H9 (cell line): Measurements from ENCODE around the gene ZNF582. TPM values are rescaled to one million over a fixed set of nuclear protein-coding genes. Genes with fewer than 3 reads are reported as not detected.

Experiments
- DNase-seq: peaks from one replicate; pipeline ENCODE4 v3.0.0-alpha.2; 2017
- H2AFZ ChIP-seq: one replicate; pipeline ENCODE4 v1.6.1; 2013; ENCODE audit warnings: mild to moderate bottlenecking, low read length, control low read depth, moderate library complexity
- H2AK5ac ChIP-seq: 2 replicates; pipeline ENCODE4 v1.6.1; 2013; ENCODE audit warnings: low read length, control low read depth, mixed read lengths; ENCODE audit not compliant: insufficient read length
- H2BK120ac ChIP-seq: one replicate; pipeline ENCODE4 v1.6.1; 2013; ENCODE audit warnings: low read depth, mild to moderate bottlenecking, low read length, control low read depth, inconsistent platforms; ENCODE audit not compliant: poor library complexity, severe bottlenecking
- H2BK12ac ChIP-seq: 2 replicates; pipeline ENCODE4 v1.6.1; 2013; ENCODE audit warnings: low read length, control low read depth, mixed read lengths, low read depth; ENCODE audit not compliant: insufficient read length
- H2BK15ac ChIP-seq: 2 replicates; pipeline ENCODE4 v1.6.1; 2013; ENCODE audit warnings: low read depth, low read length, control low read depth
- H2BK20ac ChIP-seq: one replicate; pipeline ENCODE4 v1.6.1; 2013; ENCODE audit warnings: low read depth, mild to moderate bottlenecking, low read length, control low read depth, inconsistent platforms; ENCODE audit not compliant: poor library complexity, severe bottlenecking
- H2BK5ac ChIP-seq: 2 replicates; pipeline ENCODE4 v1.6.1; 2013; ENCODE audit warnings: low read length, control low read depth, mixed read lengths; ENCODE audit not compliant: insufficient read length
- H3K14ac ChIP-seq: 2 replicates; pipeline ENCODE4 v1.6.1; 2013; ENCODE audit warnings: low read length, control low read depth; ENCODE audit not compliant: insufficient read depth
- H3K18ac ChIP-seq: 2 replicates; pipeline ENCODE4 v1.6.1; 2013; ENCODE audit warnings: low read depth, mild to moderate bottlenecking, mixed read lengths, low read length, control low read depth; ENCODE audit not compliant: insufficient read length
- H3K23ac ChIP-seq: 2 replicates; pipeline ENCODE4 v1.6.1; 2013; ENCODE audit warnings: low read length, control low read depth, mixed read lengths, low read depth; ENCODE audit not compliant: insufficient read length
- H3K23me2 ChIP-seq: 2 replicates; pipeline ENCODE4 v1.6.1; 2013; ENCODE audit warnings: low read depth, mild to moderate bottlenecking, mixed read lengths, low read length, control low read depth; ENCODE audit not compliant: insufficient read length, poor library complexity, severe bottlenecking
- H3K27ac ChIP-seq: 2 replicates; pipeline ENCODE4 v1.5.1; 2013; ENCODE audit warnings: low read length, control low read depth, mixed read lengths, low read depth; ENCODE audit not compliant: insufficient read length
- H3K27me3 ChIP-seq: 2 replicates; pipeline ENCODE4 v1.6.1; 2013; ENCODE audit warnings: low read length, control low read depth, inconsistent platforms; ENCODE audit not compliant: insufficient read depth
- H3K4ac ChIP-seq: 2 replicates; pipeline ENCODE4 v1.6.1; 2013; ENCODE audit warnings: low read depth, mild to moderate bottlenecking, control low read depth, inconsistent platforms, low read length, moderate library complexity
- H3K4me1 ChIP-seq: 2 replicates; pipeline ENCODE4 v1.6.1; 2013; ENCODE audit warnings: low read length, control low read depth, inconsistent platforms; ENCODE audit not compliant: insufficient read depth
- H3K4me2 ChIP-seq: 2 replicates; pipeline ENCODE4 v1.6.1; 2013; ENCODE audit warnings: low read length, control low read depth, mixed read lengths; ENCODE audit not compliant: insufficient read length, insufficient read depth
- H3K56ac ChIP-seq: 2 replicates; pipeline ENCODE4 v1.6.1; 2013; ENCODE audit warnings: low read depth, mild to moderate bottlenecking, mixed read lengths, low read length, control low read depth; ENCODE audit not compliant: insufficient read length
- H3K79me1 ChIP-seq: 2 replicates; pipeline ENCODE4 v1.6.1; 2013; ENCODE audit warnings: low read depth, mild to moderate bottlenecking, moderate library complexity, low read length, control low read depth, inconsistent platforms; ENCODE audit not compliant: insufficient read depth, poor library complexity, severe bottlenecking
- H3K79me2 ChIP-seq: 2 replicates; pipeline ENCODE4 v1.6.1; 2013; ENCODE audit warnings: low read length, control low read depth, inconsistent platforms; ENCODE audit not compliant: insufficient read depth
- H3K9ac ChIP-seq: 2 replicates; pipeline ENCODE4 v1.6.1; 2013; ENCODE audit warnings: low read length, control low read depth, mixed read lengths; ENCODE audit not compliant: insufficient read length; ENCODE audit errors: extremely low read depth
- H3K9me3 ChIP-seq: one replicate; pipeline ENCODE4 v1.6.1; 2013; ENCODE audit warnings: low read depth, low read length, inconsistent platforms; ENCODE audit not compliant: control insufficient read depth
- H3T11ph ChIP-seq: one replicate; pipeline ENCODE4 v1.6.1; 2013; ENCODE audit warnings: mild to moderate bottlenecking, low read length, control low read depth, inconsistent platforms
- H4K20me1 ChIP-seq: one replicate; pipeline ENCODE4 v1.6.1; 2013; ENCODE audit not compliant: control insufficient read depth, insufficient read length, insufficient read depth
- H4K5ac ChIP-seq: 2 replicates; pipeline ENCODE4 v1.6.1; 2013; ENCODE audit warnings: low read depth, mild to moderate bottlenecking, mixed read lengths, low read length, control low read depth; ENCODE audit not compliant: insufficient read length
- H4K8ac ChIP-seq: replicated peaks from 2 replicates; pipeline ENCODE4 v1.6.1; 2013; ENCODE audit warnings: low read length, control low read depth, mixed read lengths, low read depth; ENCODE audit not compliant: insufficient read length
- H4K91ac ChIP-seq: 2 replicates; pipeline ENCODE4 v1.6.1; 2013; ENCODE audit warnings: low read depth, mild to moderate bottlenecking, moderate library complexity, mixed read lengths, low read length, control low read depth; ENCODE audit not compliant: insufficient read length
- H3K27ac Mint-ChIP-seq, 3 experiments: 2 replicates in 2 of 3; 3 replicates in 1 of 3; pipeline ENCODE4 v1.8.0; 2020 to 2021; ENCODE audit warnings: mixed read lengths in 3 of 3, mild to moderate bottlenecking in 1 of 3, moderate library complexity in 1 of 3
- H3K27me3 Mint-ChIP-seq: 2 replicates; pipeline ENCODE4 v1.8.0; 2021; ENCODE audit warnings: low read depth, mild to moderate bottlenecking, moderate library complexity, mixed read lengths
- H3K36me3 Mint-ChIP-seq, 3 experiments: 2 replicates in 2 of 3; 3 replicates in 1 of 3; pipeline ENCODE4 v1.8.0; 2020 to 2021; ENCODE audit warnings: low read depth in 3 of 3, mixed read lengths in 3 of 3; ENCODE audit not compliant: insufficient read depth in 1 of 3
- H3K4me1 Mint-ChIP-seq, 2 experiments: 2 replicates each; pipeline ENCODE4 v1.8.0; 2020; ENCODE audit warnings: mixed read lengths in 2 of 2
- H3K4me3 Mint-ChIP-seq, 2 experiments: 2 replicates in 1 of 2; 3 replicates in 1 of 2; pipeline ENCODE4 v1.8.0; 2020 to 2021; ENCODE audit warnings: mild to moderate bottlenecking in 2 of 2, mixed read lengths in 2 of 2, moderate library complexity in 1 of 2
- H3K9me3 Mint-ChIP-seq, 2 experiments: 2 replicates in 1 of 2; 3 replicates in 1 of 2; pipeline ENCODE4 v1.8.0; 2020; ENCODE audit warnings: mild to moderate bottlenecking in 2 of 2, mixed read lengths in 2 of 2, moderate library complexity in 1 of 2
- WGBS: extraction: QIAGEN DNeasy Blood & Tissue Kit; methylation state at CpG from one replicate; pipeline ENCODE4 v1.1.7; 2013; ENCODE audit warnings: missing lambda C conversion rate, low lambda C conversion rate, mixed read lengths; ENCODE audit not compliant: insufficient read length; ENCODE audit errors: extremely low coverage; 5-methylcytosine and 5-hydroxymethylcytosine counted together
- total RNA-seq: library from RNA; stranded (reverse); gene quantifications from 2 replicates; pipeline ENCODE4 v1.2.1, GENCODE V29; 2021
- TF ChIP-seq, protein P1 (sequence below): fragments of 200-600 bp; sonication (generic); conservative IDR thresholded peaks from 3 replicates; pipeline ENCODE4 v1.8.0; 2021; ENCODE audit warnings: antibody characterized with exemption, mild to moderate bottlenecking

ZNF582 gene
- total RNA-seq, 1 experiment from 2014 or later: 4.4 TPM

DNA sequence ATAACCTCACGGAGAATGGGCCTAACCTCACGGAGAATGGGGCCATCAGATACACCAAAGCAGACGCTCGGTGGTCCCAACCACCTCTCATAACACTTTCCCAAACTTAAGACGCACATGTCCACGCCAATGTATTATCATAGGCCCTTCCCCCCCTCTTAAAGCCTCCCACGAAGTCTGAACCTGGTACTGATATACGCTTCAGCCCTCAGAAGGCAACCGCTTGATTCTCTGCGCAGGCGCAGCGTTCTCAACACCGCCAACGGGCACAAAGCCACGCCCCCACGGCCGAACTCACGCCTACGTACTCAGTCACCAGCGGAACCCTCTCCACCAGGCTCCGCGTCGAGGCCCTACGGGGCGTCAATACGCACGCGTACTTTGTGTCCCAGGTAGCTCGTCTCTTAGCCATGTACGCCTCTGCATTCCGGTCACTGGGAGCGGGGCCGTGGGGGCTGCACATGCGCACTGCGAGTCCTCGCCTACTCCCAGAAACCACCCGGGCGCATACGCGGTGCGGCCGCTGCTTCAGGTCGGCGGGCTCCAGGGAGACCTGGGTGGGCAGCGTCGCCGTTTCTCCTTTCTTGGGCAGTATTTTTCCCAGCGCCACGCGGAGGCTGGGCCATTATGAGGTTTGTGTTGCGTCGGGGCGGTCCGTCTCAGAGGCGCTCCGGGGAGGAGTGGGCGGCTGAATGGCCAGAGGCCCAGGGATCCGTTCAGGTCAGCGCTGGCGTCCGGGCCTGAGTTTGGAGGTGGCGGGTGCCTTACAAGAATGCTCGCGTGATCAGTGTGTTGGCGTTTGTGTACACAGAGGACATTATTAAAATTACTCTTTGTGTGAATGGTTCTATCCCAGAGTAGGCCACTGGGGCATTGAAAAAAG lies 25.3 kb downstream of the ZNF582 start:
- Histone ChIP-seq H2AK5ac (no peak overlapping the region), H3K27ac (peak overlapping the region; percentile 19), H3K4me2 (peak overlapping the region; percentile 97), H2BK15ac (no peak overlapping the region), H2AFZ (no peak overlapping the region), H3K4ac (no peak overlapping the region), H3K23me2 (peaks cover 8% of the 10 kb centered on the region), H3K9me3 (peaks cover 2% of the 10 kb centered on the region), H4K20me1 (no peaks in the 10 kb centered on the region), H3K23ac (no peak overlapping the region), H3K18ac (peak overlapping the region; percentile 22), H2BK5ac (no peak overlapping the region), H3K9ac (peak overlapping the region; percentile 92), H3K27me3 (no peaks in the 10 kb centered on the region), H3K4me1 (0 out of 2 replicates have a peak, but pooled peaks cover 3% of the 10 kb centered on the region), H2BK20ac (no peak overlapping the region), H3K79me2 (peaks cover 7% of the 10 kb centered on the region; the same call in 1 of the 2 replicates), H3T11ph (no peak overlapping the region), H3K79me1 (peaks cover 9% of the 10 kb centered on the region), H3K56ac (peak overlapping the region; percentile 55), H4K8ac (no peak overlapping the region), H2BK12ac (no peak overlapping the region), H4K91ac (no peak overlapping the region), H2BK120ac (no peak overlapping the region), H3K14ac (peak overlapping the region; percentile 72), H4K5ac (no peak overlapping the region)
- DNase-seq: peak; percentile 90
- H3K27ac Mint-ChIP-seq: peak overlapping the region in 2 of 3 experiments; percentile 94 to 95; a peak in 4 of 7 replicates
- WGBS: no CpG with 5 or more reads among the region's 65 CpGs
- peaks cover 11 to 61% (median 49%) of the 10 kb centered on the region in 3 experiments for H3K36me3 Mint-ChIP-seq
- TF ChIP-seq, protein P1, sequence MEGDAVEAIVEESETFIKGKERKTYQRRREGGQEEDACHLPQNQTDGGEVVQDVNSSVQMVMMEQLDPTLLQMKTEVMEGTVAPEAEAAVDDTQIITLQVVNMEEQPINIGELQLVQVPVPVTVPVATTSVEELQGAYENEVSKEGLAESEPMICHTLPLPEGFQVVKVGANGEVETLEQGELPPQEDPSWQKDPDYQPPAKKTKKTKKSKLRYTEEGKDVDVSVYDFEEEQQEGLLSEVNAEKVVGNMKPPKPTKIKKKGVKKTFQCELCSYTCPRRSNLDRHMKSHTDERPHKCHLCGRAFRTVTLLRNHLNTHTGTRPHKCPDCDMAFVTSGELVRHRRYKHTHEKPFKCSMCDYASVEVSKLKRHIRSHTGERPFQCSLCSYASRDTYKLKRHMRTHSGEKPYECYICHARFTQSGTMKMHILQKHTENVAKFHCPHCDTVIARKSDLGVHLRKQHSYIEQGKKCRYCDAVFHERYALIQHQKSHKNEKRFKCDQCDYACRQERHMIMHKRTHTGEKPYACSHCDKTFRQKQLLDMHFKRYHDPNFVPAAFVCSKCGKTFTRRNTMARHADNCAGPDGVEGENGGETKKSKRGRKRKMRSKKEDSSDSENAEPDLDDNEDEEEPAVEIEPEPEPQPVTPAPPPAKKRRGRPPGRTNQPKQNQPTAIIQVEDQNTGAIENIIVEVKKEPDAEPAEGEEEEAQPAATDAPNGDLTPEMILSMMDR: no peak
- H3K4me1 Mint-ChIP-seq: peaks cover 4 to 9% of the 10 kb centered on the region in 2 experiments; a peak in 3 of 4 replicates
- H3K27me3 Mint-ChIP-seq: peaks cover 2% of the 10 kb centered on the region; the same call in 1 of the 2 replicates
- peaks cover 59 to 90% of the 10 kb centered on the region in 2 experiments for H3K9me3 Mint-ChIP-seq
- H3K4me3 Mint-ChIP-seq: peak overlapping the region; percentile 40 to 87; a peak in 4 of 5 replicates
